ENCODE results near the gene LAMC3. TPM values are rescaled to one million over a fixed set of nuclear protein-coding genes. Genes with fewer than 3 reads are reported as not detected.
"Not testable (repeated sequence)": the region's sequence is repeated elsewhere in the genome, so short reads cannot be mapped to it uniquely, and the experiment has no call there.

Gene LAMC3
- total RNA-seq, 1 donor from 2014 or later = 1.0 TPM

GRCh38 chr9:131099102-131099606 is 90.2 kb downstream of the LAMC3 start:
- H3K27me3 Mint-ChIP-seq (ENCODE audit: unreplicated experiment) = peaks cover 4% of the 10 kb centered on the region
- H3K36me3 Mint-ChIP-seq (ENCODE audit: unreplicated experiment) = no peaks in the 10 kb centered on the region
- no peak for DNase-seq (ENCODE audit: extremely low spot score, unreplicated experiment)
- no peak overlapping the region for H3K4me3 Mint-ChIP-seq (ENCODE audit: unreplicated experiment)
- peak overlapping the region; percentile 56 for H3K27ac Mint-ChIP-seq (ENCODE audit: unreplicated experiment)
- no peak for TF ChIP-seq CTCF (IDR thresholded peaks at IDR 0.05)
- peaks cover 49% of the 10 kb centered on the region for H3K4me1 Mint-ChIP-seq (ENCODE audit: unreplicated experiment)
- no peaks in the 10 kb centered on the region for H3K9me3 Mint-ChIP-seq (ENCODE audit: unreplicated experiment)

- not testable (repeated sequence) for H3K9me3 Mint-ChIP-seq (ENCODE audit: unreplicated experiment); DNase-seq (ENCODE audit: extremely low spot score, unreplicated experiment); H3K4me3 Mint-ChIP-seq (ENCODE audit: unreplicated experiment); H3K36me3 Mint-ChIP-seq (ENCODE audit: unreplicated experiment); H3K27me3 Mint-ChIP-seq (ENCODE audit: unreplicated experiment)
- Mint-ChIP-seq H3K4me1 (ENCODE audit: unreplicated experiment) (peaks cover 49% of the 10 kb centered on the region), H3K27ac (ENCODE audit: unreplicated experiment) (peak overlapping the region; percentile 75)
Observed at GRCh38 chr9:131099845-131100244, 90.9 kb downstream of the LAMC3 start.

GRCh38 chr9:131100445-131100844 is 91.5 kb downstream of the LAMC3 start:
- peak overlapping the region; percentile 75 for H3K27ac Mint-ChIP-seq (ENCODE audit: unreplicated experiment)
- TF ChIP-seq CTCF (IDR thresholded peaks at IDR 0.05) = no peak
- no peaks in the 10 kb centered on the region for H3K36me3 Mint-ChIP-seq (ENCODE audit: unreplicated experiment)
- H3K9me3 Mint-ChIP-seq (ENCODE audit: unreplicated experiment) = no peaks in the 10 kb centered on the region
- DNase-seq (ENCODE audit: extremely low spot score, unreplicated experiment) = no peak
- peaks cover 4% of the 10 kb centered on the region for H3K27me3 Mint-ChIP-seq (ENCODE audit: unreplicated experiment)
- peaks cover 49% of the 10 kb centered on the region for H3K4me1 Mint-ChIP-seq (ENCODE audit: unreplicated experiment)
- H3K4me3 Mint-ChIP-seq (ENCODE audit: unreplicated experiment) = peak overlapping the region; percentile 18

GRCh38 chr9:131101207-131101964 is 92.4 kb downstream of the LAMC3 start:
- Mint-ChIP-seq H3K27ac (ENCODE audit: unreplicated experiment) (no peak overlapping the region), H3K4me1 (ENCODE audit: unreplicated experiment) (peaks cover 44% of the 10 kb centered on the region), H3K36me3 (ENCODE audit: unreplicated experiment) (no peaks in the 10 kb centered on the region), H3K9me3 (ENCODE audit: unreplicated experiment) (no peaks in the 10 kb centered on the region), H3K27me3 (ENCODE audit: unreplicated experiment) (no peaks in the 10 kb centered on the region), H3K4me3 (ENCODE audit: unreplicated experiment) (no peak overlapping the region)
- no peak for DNase-seq (ENCODE audit: extremely low spot score, unreplicated experiment)
- TF ChIP-seq CTCF (IDR thresholded peaks at IDR 0.05) = no peak

- Mint-ChIP-seq H3K27me3 (ENCODE audit: unreplicated experiment) (no peaks in the 10 kb centered on the region), H3K4me3 (ENCODE audit: unreplicated experiment) (no peak overlapping the region), H3K9me3 (ENCODE audit: unreplicated experiment) (no peaks in the 10 kb centered on the region), H3K4me1 (ENCODE audit: unreplicated experiment) (peaks cover 33% of the 10 kb centered on the region), H3K27ac (ENCODE audit: unreplicated experiment) (no peak overlapping the region), H3K36me3 (ENCODE audit: unreplicated experiment) (no peaks in the 10 kb centered on the region)
- DNase-seq (ENCODE audit: extremely low spot score, unreplicated experiment) = no peak
- TF ChIP-seq CTCF (IDR thresholded peaks at IDR 0.05) = no peak
Observed at GRCh38 chr9:131103024-131103423, 94.0 kb downstream of the LAMC3 start.
